ENCODE results near the gene B4GAT1. TPM values are rescaled to one million over a fixed set of nuclear protein-coding genes. Genes with fewer than 3 reads are reported as not detected.
"Not testable (repeated sequence)": the region's sequence is repeated elsewhere in the genome, so short reads cannot be mapped to it uniquely, and the experiment has no call there.

Gene B4GAT1
- total RNA-seq, 1 donor from 2014 or later: 36.7 TPM

DNA sequence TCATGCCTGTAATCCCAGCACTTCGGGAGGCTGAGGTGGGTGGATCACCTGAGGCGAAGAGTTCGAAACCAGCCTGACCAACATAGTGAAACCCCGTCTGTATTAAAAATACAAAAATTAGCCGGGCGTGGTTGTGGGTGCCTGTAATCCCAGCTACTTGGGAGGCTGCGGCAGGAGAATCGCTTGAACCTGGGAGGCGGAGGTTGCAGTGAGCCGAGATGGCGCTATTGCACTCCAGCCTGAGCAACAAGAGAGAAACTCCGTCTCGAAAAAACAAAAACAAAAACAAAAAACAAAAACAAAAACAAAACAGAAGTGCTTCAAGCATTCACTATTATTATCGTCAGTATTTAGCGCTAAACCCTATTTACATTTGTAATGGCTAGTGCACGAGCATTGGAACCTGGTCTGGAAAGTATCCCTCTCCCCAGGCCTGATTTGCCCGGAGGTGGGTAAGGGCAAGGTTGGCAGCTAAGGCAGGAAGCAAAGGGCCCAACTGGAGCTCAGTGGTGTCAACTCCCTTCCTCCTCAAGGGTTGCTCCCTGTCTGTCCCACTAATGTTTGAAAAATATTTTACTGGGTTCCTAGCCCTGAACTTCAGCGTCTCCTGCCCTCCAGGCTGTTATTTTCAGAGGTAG is 36.5 kb downstream of the B4GAT1 start:
- not testable (repeated sequence) for DNase-seq (ENCODE audit: low read depth, low spot score)

DNA sequence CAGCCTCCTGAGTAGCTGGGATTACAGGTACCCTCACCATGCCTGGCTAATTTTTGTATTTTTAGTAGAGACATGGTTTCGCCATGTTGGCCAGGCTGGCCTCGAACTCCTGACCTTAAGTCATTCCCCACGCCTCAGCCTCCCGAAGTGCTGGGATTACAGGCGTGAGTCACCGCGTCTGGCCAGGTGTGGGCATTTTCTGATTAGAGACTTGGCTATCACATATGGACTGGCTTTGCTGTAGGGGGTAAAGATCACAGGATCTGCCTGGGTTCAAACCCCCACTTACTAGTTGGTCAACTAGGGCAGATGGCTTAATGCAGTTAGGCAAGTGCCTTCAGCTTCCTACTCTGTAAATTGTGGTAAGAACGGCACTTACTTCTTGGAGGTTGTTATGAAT is 37.1 kb downstream of the B4GAT1 start:
- no peak for DNase-seq (ENCODE audit: low read depth, low spot score)

DNA sequence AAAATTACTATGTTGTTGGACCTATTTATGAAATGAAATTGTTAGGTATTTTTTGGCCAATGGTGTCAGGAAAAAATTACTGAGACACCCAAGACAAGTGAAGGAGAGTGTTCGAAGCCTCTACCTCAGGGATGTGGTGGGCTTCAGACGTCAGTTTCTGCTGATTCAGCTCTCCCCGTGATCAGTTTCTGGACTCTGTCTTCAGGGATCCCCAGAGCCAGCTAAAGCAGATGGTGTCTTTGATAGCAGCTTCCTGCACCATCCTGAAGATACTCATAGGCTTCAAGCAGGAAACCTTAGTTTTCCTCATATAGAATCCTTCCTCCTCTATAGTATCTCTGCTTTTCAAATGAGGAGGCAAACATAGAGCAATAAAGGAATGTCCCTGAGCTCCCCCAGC is 38.0 kb downstream of the B4GAT1 start:
- no peak for DNase-seq (ENCODE audit: low read depth, low spot score)

DNA sequence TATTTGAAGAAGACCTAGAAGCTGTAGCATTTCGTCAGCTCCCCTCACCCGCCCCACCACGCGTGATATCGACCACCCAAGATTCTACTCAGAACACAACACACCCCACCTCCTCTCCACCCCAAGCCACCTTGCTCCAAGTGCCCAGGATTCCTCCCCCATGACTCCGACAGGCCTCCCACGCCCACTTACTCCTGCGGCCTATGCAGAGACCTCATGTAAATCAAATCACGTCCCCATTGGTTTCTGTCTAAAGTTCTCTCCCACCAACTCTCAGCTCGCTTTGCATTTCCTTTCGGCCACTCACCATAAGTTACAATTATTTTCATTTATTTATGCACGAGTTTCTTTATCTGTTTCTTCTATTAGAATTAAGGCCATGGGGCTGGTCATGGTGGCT is 44.8 kb downstream of the B4GAT1 start:
- DNase-seq (ENCODE audit: low read depth, low spot score): no peak

DNA sequence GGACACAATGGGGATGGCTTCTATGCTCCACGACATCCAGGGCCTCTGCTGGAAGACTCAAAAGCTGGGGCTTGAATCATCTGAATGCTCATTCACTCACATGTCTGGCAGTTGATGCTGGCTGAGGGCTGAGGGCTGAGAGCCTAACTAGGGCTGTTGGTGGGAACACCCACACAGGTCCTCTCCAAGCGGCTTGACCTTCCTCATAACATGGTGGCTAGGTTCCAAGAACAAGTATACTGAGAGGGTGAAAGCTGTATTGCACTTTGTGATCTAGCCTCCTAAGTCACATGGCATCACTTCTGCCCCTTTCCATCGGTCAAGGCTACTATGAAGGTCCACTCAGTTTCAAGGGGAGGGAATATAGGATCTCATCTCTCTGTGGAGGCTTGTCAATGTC is 48.2 kb downstream of the B4GAT1 start:
- no peak for DNase-seq (ENCODE audit: low read depth, low spot score)

DNA sequence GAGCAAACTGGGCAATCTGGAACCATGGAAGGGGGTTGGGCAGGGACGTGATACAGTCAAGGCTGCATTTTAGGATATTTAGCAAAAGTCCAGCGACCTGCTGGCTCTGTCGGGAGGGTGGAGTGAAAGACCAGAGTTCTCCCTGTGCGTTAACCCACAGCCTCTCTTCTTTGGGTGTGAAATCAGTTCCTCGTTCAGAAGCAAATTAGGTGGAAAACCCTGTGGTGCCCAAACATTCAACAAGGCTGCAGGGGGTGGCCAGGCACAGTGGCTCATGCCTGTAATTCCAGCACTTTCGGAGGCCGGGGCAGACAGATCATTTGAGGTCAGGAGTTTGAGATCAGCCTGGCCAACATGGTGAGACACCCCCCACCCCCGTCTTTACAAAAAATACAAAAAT is 49.8 kb downstream of the B4GAT1 start:
- no peak for DNase-seq (ENCODE audit: low read depth, low spot score)

Other genes with a start within 250 kb of the B4GAT1 start
- 12.0 and 12.1 TPM in 2 replicates for gene KLC2, start 89.9 kb downstream of the B4GAT1 start, total RNA-seq
- 79.5 and 83.3 TPM in 2 replicates for gene RAB1B, start 79.0 kb downstream of the B4GAT1 start, total RNA-seq
- gene CNIH2, start 69.5 kb downstream of the B4GAT1 start, total RNA-seq: 0.04 and 0.07 TPM in 2 replicates
- 146 and 204 TPM in 2 replicates for gene YIF1A, start 58.5 kb downstream of the B4GAT1 start, total RNA-seq
- gene TMEM151A, start 55.7 kb downstream of the B4GAT1 start, total RNA-seq: not detected in 2 replicates
- gene CD248, start 30.6 kb downstream of the B4GAT1 start, total RNA-seq: 0.04 TPM in 1 of 2 replicates, not detected in the other
- gene RIN1, start 11.2 kb downstream of the B4GAT1 start, total RNA-seq: 4.7 and 6.4 TPM in 2 replicates
- 80.5 and 86.2 TPM in 2 replicates for gene BRMS1, start 2.5 kb downstream of the B4GAT1 start, total RNA-seq
- 0.33 and 0.85 TPM in 2 replicates for gene SLC29A2, start 24.1 kb upstream of the B4GAT1 start, total RNA-seq
- not detected in 2 replicates for gene NPAS4, start 73.4 kb upstream of the B4GAT1 start, total RNA-seq
- 46.9 and 48.5 TPM in 2 replicates for gene MRPL11, start 91.2 kb upstream of the B4GAT1 start, total RNA-seq
- 4.0 and 5.2 TPM in 2 replicates for gene PELI3, start 119.3 kb upstream of the B4GAT1 start, total RNA-seq
- 65.5 and 89.1 TPM in 2 replicates for gene DPP3, start 132.8 kb upstream of the B4GAT1 start, total RNA-seq
- 17.4 and 27.7 TPM in 2 replicates for gene BBS1, start 163.0 kb upstream of the B4GAT1 start, total RNA-seq
- gene ZDHHC24, start 198.4 kb upstream of the B4GAT1 start, total RNA-seq: 17.4 and 20.2 TPM in 2 replicates
- gene ACTN3, start 199.3 kb upstream of the B4GAT1 start, total RNA-seq: 0.07 TPM in 2 replicates
- 20.4 TPM in 2 replicates for gene CTSF, start 221.0 kb upstream of the B4GAT1 start, total RNA-seq
- 0.20 and 0.21 TPM in 2 replicates for gene CCDC87, start 245.4 kb upstream of the B4GAT1 start, total RNA-seq
- gene CCS, start 245.6 kb upstream of the B4GAT1 start, total RNA-seq: 34.6 and 41.1 TPM in 2 replicates

All from pulmonary artery endothelial cell (primary cell).